Testis (tissue), 2 donors: ENCODE measurements around the gene CIAPIN1.

Experiments
- POLR2A ChIP-seq: fragments of 450-650 bp; IDR thresholded peaks from one replicate; pipeline ENCODE4 v1.6.1; 2017; ENCODE audit warnings: antibody characterized with exemption, mild to moderate bottlenecking, moderate library complexity
- TF ChIP-seq, protein P1 (sequence below), 3 experiments: fragments of 450-650 bp in 2 of 3; fragments of 200-600 bp in 1 of 3; sonication (generic) in 1 of 3; IDR thresholded peaks; one replicate each; pipeline ENCODE4 v1.5.1; 2016 to 2019; ENCODE audit warnings: antibody characterized with exemption in 3 of 3, mild to moderate bottlenecking in 2 of 3, moderate library complexity in 1 of 3

DNA sequence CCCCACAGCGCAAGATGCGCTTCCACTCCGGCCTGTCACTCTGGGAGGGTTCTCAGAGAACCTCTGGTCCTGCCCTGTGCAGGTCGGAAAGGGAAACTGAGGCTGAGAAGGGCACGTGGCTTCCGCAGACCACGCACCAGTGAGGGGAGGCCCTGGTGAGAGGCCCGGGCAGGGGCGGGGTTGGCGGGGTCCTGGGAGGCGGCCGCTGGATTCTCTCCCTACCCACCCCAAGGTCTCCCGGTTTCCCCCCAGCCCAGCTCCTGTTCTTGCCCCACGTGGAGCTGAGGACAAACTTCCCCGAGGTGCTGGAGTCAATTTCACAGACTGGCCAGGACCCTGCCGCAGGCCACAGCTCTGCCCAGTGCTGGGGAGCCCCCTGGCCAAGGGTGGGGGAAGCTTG lies 31.1 kb downstream of the CIAPIN1 start:
- TF ChIP-seq, protein P1, sequence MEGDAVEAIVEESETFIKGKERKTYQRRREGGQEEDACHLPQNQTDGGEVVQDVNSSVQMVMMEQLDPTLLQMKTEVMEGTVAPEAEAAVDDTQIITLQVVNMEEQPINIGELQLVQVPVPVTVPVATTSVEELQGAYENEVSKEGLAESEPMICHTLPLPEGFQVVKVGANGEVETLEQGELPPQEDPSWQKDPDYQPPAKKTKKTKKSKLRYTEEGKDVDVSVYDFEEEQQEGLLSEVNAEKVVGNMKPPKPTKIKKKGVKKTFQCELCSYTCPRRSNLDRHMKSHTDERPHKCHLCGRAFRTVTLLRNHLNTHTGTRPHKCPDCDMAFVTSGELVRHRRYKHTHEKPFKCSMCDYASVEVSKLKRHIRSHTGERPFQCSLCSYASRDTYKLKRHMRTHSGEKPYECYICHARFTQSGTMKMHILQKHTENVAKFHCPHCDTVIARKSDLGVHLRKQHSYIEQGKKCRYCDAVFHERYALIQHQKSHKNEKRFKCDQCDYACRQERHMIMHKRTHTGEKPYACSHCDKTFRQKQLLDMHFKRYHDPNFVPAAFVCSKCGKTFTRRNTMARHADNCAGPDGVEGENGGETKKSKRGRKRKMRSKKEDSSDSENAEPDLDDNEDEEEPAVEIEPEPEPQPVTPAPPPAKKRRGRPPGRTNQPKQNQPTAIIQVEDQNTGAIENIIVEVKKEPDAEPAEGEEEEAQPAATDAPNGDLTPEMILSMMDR (IDR thresholded peaks at IDR 0.05), result no peak
- TF ChIP-seq POLR2A, result no peak
